Measurements from ENCODE around the gene LGALS9C. TPM values are rescaled to one million over a fixed set of nuclear protein-coding genes. Genes with fewer than 3 reads are reported as not detected.
"Not testable (repeated sequence)": the region's sequence is repeated elsewhere in the genome, so short reads cannot be mapped to it uniquely, and the experiment has no call there.

Gene LGALS9C
- total RNA-seq, 1 experiment from 2014 or later, result not detected

DNA sequence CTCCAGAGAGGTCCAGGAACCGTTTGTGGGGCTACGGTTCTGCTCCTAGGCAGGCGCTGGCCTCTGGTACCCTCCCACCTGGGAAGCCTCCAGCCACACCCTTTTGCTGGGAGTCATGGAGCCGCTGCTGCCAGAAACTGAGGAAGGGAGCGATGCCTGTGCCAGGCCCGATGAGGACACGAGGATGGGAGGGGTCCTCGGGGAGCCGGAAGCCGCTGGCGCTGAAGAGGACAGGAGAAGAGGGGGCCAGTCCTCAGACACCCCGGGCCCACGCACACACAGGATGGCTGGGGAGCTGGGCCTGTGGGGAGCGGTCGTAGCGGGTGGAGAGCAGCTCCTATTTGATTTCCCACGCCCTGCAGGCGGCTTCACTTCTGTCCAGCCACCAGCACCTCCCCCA lies 24.2 kb downstream of the LGALS9C start:
- H3K36me3 ChIP-seq (ENCODE audit: insufficient read depth, low read length); H2AFZ ChIP-seq (ENCODE audit: low read length); H3K27ac ChIP-seq (ENCODE audit: low read length); DNase-seq; H3K9ac ChIP-seq (ENCODE audit: low read length); H4K20me1 ChIP-seq (ENCODE audit: insufficient read depth, low read depth, low read length); H3K4me2 ChIP-seq (ENCODE audit: low read depth, low read length, poor library complexity, severe bottlenecking); H3K9me3 ChIP-seq (ENCODE audit: low read length); H3K27me3 ChIP-seq (ENCODE audit: low read length); H3K4me3 ChIP-seq (ENCODE audit: low read length); H3K9me2 ChIP-seq (replicated peaks; ENCODE audit: insufficient read depth, low read length); H3K79me2 ChIP-seq (ENCODE audit: low read length); H3K4me1 ChIP-seq (ENCODE audit: low read length): not testable (repeated sequence)

DNA sequence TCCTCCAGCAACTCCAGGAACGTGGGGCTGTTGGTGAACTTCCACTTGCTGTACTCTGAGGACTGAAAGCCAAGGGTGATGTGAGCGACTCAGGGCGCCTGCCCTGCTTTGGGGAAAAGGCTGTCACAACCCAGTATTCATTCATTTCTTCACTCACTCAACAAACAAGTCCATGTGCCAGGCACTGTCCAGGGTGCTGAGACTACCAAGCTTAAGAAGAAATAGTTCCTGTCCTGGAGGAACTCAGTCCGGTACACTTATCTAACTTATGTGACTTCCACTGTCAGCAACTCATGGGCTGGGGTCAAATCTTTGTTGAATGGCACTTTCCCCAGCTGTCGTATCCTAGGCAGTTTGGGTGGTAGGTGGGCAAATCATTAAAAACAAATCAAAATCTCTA lies 26.6 kb downstream of the LGALS9C start:
- not testable (repeated sequence) for H4K20me1 ChIP-seq (ENCODE audit: insufficient read depth, low read depth, low read length); H3K79me2 ChIP-seq (ENCODE audit: low read length); H3K4me1 ChIP-seq (ENCODE audit: low read length); H3K4me2 ChIP-seq (ENCODE audit: low read depth, low read length, poor library complexity, severe bottlenecking); H2AFZ ChIP-seq (ENCODE audit: low read length); H3K36me3 ChIP-seq (ENCODE audit: insufficient read depth, low read length); H3K27ac ChIP-seq (ENCODE audit: low read length); H3K9me2 ChIP-seq (replicated peaks; ENCODE audit: insufficient read depth, low read length); H3K4me3 ChIP-seq (ENCODE audit: low read length); H3K9ac ChIP-seq (ENCODE audit: low read length); H3K9me3 ChIP-seq (ENCODE audit: low read length); H3K27me3 ChIP-seq (ENCODE audit: low read length); DNase-seq

DNA sequence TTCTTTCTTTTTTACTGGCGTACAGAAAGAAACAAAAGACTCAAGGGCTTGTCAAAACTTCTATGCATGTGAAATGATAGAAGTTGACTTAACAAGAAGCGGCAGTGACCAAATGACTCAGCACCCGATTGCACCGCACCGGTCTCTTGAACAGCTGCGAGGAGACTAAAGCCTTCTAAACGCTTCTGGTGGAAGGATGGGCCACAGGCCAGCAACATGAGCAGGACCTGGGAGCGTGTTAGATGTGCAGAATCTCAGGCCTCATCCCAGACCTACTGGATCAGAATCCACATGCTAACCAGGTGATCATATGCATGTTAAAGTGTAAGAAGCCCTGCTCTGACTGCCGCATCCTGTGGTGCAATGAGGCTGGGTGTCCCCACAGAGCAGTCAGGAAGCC lies 31.1 kb downstream of the LGALS9C start:
- not testable (repeated sequence) for H3K36me3 ChIP-seq (ENCODE audit: insufficient read depth, low read length); H3K9ac ChIP-seq (ENCODE audit: low read length); H3K4me3 ChIP-seq (ENCODE audit: low read length); H3K4me1 ChIP-seq (ENCODE audit: low read length); H2AFZ ChIP-seq (ENCODE audit: low read length); H3K9me2 ChIP-seq (replicated peaks; ENCODE audit: insufficient read depth, low read length); H3K27ac ChIP-seq (ENCODE audit: low read length); DNase-seq; H3K79me2 ChIP-seq (ENCODE audit: low read length); H3K9me3 ChIP-seq (ENCODE audit: low read length); H3K27me3 ChIP-seq (ENCODE audit: low read length); H4K20me1 ChIP-seq (ENCODE audit: insufficient read depth, low read depth, low read length); H3K4me2 ChIP-seq (ENCODE audit: low read depth, low read length, poor library complexity, severe bottlenecking)

DNA sequence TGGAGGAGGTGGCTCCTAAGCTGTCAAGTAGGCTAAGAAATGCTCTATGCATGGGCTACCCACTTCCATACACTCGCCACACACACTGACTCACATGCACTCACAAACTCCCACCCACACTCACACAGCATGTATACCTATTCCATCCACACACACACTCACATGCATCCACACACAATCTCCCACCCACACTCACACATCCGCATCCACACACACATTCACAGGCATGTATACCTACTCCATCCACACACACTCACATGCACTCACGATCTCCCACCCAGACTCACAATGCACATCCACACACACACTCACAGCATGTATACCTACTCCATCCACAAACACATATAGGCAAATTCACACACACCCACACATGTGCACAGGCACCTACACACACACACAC lies 32.1 kb downstream of the LGALS9C start:
- not testable (repeated sequence) for H3K27ac ChIP-seq (ENCODE audit: low read length); H3K4me3 ChIP-seq (ENCODE audit: low read length); H4K20me1 ChIP-seq (ENCODE audit: insufficient read depth, low read depth, low read length); H3K79me2 ChIP-seq (ENCODE audit: low read length); H3K9ac ChIP-seq (ENCODE audit: low read length); H3K4me1 ChIP-seq (ENCODE audit: low read length); H3K36me3 ChIP-seq (ENCODE audit: insufficient read depth, low read length); H2AFZ ChIP-seq (ENCODE audit: low read length); H3K9me2 ChIP-seq (replicated peaks; ENCODE audit: insufficient read depth, low read length); H3K27me3 ChIP-seq (ENCODE audit: low read length); H3K4me2 ChIP-seq (ENCODE audit: low read depth, low read length, poor library complexity, severe bottlenecking); H3K9me3 ChIP-seq (ENCODE audit: low read length); DNase-seq

DNA sequence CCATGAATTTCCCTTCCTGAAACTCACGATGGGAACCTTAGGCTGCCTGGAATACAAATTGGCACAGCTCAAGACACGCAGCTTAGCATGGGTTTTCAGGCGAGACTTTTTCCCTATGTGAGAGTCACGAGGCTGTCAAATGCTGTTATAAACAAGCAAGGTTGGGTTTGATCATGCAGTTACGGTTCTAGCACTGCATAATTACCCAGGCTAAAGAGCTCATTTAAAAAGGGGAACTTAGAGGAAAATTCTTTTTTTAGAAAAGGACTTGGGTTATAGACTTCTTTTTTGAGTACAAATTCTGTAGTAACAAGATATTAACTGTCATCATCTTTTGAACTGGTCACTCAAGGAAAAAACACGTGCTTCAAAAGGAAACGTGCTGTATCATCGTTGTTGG lies 44.5 kb downstream of the LGALS9C start:
- not testable (repeated sequence) for H3K4me3 ChIP-seq (ENCODE audit: low read length); H3K9ac ChIP-seq (ENCODE audit: low read length); H3K27me3 ChIP-seq (ENCODE audit: low read length); DNase-seq; H4K20me1 ChIP-seq (ENCODE audit: insufficient read depth, low read depth, low read length); H2AFZ ChIP-seq (ENCODE audit: low read length); H3K4me2 ChIP-seq (ENCODE audit: low read depth, low read length, poor library complexity, severe bottlenecking); H3K36me3 ChIP-seq (ENCODE audit: insufficient read depth, low read length); H3K9me3 ChIP-seq (ENCODE audit: low read length); H3K9me2 ChIP-seq (replicated peaks; ENCODE audit: insufficient read depth, low read length); H3K79me2 ChIP-seq (ENCODE audit: low read length); H3K27ac ChIP-seq (ENCODE audit: low read length); H3K4me1 ChIP-seq (ENCODE audit: low read length)

DNA sequence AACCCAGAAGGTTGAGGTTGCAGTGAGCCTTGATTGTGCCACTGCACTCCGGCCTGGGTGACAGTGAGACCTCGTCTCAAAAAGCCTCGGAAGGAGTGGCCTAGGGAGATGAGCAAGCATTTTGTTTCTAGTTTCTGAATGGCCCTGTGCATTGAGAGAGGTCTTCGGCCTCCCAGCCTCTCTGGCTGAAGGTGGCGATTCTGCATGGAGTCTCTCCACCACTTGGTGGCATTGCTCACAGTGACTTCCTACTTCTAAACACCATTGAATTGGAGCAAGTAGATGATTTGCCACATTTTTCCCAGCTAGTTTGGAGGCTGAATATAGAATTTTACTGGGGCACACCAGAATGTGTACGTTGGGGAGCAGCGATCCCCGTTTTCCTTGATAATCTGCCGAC lies 48.4 kb downstream of the LGALS9C start:
- not testable (repeated sequence) for H3K4me1 ChIP-seq (ENCODE audit: low read length); H3K4me2 ChIP-seq (ENCODE audit: low read depth, low read length, poor library complexity, severe bottlenecking); H3K9me2 ChIP-seq (replicated peaks; ENCODE audit: insufficient read depth, low read length); H2AFZ ChIP-seq (ENCODE audit: low read length); H3K27ac ChIP-seq (ENCODE audit: low read length); H3K27me3 ChIP-seq (ENCODE audit: low read length); H3K79me2 ChIP-seq (ENCODE audit: low read length); H4K20me1 ChIP-seq (ENCODE audit: insufficient read depth, low read depth, low read length); DNase-seq; H3K36me3 ChIP-seq (ENCODE audit: insufficient read depth, low read length); H3K4me3 ChIP-seq (ENCODE audit: low read length); H3K9ac ChIP-seq (ENCODE audit: low read length); H3K9me3 ChIP-seq (ENCODE audit: low read length)

DNA sequence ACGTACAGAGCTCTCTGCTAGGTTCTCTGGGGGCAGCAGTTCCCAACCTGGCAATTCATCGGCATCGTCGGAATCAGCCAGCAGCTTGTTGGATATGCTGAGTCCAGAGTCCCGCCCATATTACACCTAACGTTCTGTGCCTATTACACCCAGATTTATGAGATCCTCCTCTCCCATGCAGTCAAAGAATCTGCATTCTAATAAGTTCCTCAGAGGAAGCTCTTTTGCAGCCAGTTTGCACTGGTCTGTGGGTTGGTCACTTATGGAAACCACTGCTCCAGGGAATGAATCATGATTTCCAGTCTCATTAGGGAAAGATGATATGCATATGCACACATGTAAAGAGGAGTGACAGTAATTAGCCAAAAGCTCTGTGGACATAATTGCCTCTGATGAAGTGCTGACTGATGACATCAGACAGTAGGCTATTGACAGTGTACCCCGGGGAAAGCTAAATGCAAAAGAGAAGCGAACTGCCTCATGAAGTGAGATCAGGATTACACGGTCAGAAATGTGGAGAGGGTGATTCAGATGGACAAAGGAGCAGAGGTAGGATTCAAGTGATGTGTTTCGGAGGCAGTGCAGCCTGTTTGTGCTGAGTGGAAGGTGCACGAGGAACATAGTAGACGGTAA lies 49.7 kb downstream of the LGALS9C start:
- H3K4me3 ChIP-seq (ENCODE audit: low read length); H3K9me3 ChIP-seq (ENCODE audit: low read length); H3K36me3 ChIP-seq (ENCODE audit: insufficient read depth, low read length); H3K9ac ChIP-seq (ENCODE audit: low read length); H3K27me3 ChIP-seq (ENCODE audit: low read length); DNase-seq; H3K4me2 ChIP-seq (ENCODE audit: low read depth, low read length, poor library complexity, severe bottlenecking); H3K27ac ChIP-seq (ENCODE audit: low read length); H3K79me2 ChIP-seq (ENCODE audit: low read length); H4K20me1 ChIP-seq (ENCODE audit: insufficient read depth, low read depth, low read length); H3K4me1 ChIP-seq (ENCODE audit: low read length); H2AFZ ChIP-seq (ENCODE audit: low read length); H3K9me2 ChIP-seq (replicated peaks; ENCODE audit: insufficient read depth, low read length): not testable (repeated sequence)

DNA sequence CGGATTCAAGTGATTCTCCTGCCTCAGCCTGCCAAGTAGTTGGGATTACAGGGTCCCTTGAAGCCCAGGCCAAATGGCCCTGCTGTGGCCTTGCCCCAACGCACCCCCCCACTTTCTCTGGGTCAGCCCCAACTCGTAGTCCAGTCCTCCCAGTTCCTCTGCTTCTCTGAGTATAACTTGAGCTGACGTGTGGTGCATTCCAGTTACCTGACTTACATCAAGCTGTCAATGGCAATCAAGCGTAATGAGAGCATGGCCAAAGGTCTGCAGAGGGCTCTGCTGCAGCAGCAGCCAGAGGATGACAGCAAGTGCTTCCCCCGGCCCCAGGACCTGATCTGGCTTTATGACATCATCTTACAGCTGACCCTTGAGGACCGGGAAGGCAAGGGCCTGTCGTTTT lies 50.8 kb downstream of the LGALS9C start:
- not testable (repeated sequence) for DNase-seq; H3K4me2 ChIP-seq (ENCODE audit: low read depth, low read length, poor library complexity, severe bottlenecking)

DNA sequence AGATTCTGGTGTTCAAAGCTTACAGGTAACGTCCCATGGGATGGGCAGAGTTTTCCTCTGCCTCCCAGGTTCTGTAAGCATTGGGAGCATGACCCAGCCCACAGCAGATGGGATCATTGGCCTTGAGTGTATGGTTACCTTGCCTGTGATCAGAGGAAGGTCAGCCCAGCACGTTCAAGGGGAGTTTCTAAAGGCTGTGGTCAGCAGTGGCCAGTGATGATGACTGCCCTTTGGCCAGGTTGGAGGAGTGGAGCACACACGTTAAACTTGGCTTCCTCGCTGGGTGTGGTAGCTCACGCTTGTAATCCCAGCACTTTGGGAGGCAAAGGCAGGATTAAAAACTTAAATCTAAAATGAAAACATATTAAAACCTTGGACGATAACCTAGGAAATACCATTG lies 51.8 kb downstream of the LGALS9C start:
- H3K9ac ChIP-seq (ENCODE audit: low read length); H3K4me3 ChIP-seq (ENCODE audit: low read length); H2AFZ ChIP-seq (ENCODE audit: low read length); H3K4me2 ChIP-seq (ENCODE audit: low read depth, low read length, poor library complexity, severe bottlenecking); H4K20me1 ChIP-seq (ENCODE audit: insufficient read depth, low read depth, low read length); H3K79me2 ChIP-seq (ENCODE audit: low read length); H3K27ac ChIP-seq (ENCODE audit: low read length); H3K36me3 ChIP-seq (ENCODE audit: insufficient read depth, low read length); DNase-seq; H3K9me3 ChIP-seq (ENCODE audit: low read length); H3K4me1 ChIP-seq (ENCODE audit: low read length); H3K27me3 ChIP-seq (ENCODE audit: low read length); H3K9me2 ChIP-seq (replicated peaks; ENCODE audit: insufficient read depth, low read length): not testable (repeated sequence)

More for the DNA sequence above, 50.8 kb downstream of the LGALS9C start:
- H3K4me3 ChIP-seq (ENCODE audit: low read length); H4K20me1 ChIP-seq (ENCODE audit: insufficient read depth, low read depth, low read length); H3K27me3 ChIP-seq (ENCODE audit: low read length); H3K4me1 ChIP-seq (ENCODE audit: low read length); H3K79me2 ChIP-seq (ENCODE audit: low read length); H3K9me3 ChIP-seq (ENCODE audit: low read length); H3K36me3 ChIP-seq (ENCODE audit: insufficient read depth, low read length); H3K27ac ChIP-seq (ENCODE audit: low read length); H3K9ac ChIP-seq (ENCODE audit: low read length); H3K9me2 ChIP-seq (replicated peaks; ENCODE audit: insufficient read depth, low read length); H2AFZ ChIP-seq (ENCODE audit: low read length): not testable (repeated sequence)
